Upper lobe of right lung (tissue), 1 donor: ENCODE data around the gene TDRKH. TPM values are rescaled to one million over a fixed set of nuclear protein-coding genes. Genes with fewer than 3 reads are reported as not detected.
"Not testable (repeated sequence)": the region's sequence is repeated elsewhere in the genome, so short reads cannot be mapped to it uniquely, and the experiment has no call there.

Experiments used
- ATAC-seq: fragments of 200-7000 bp; cut with Tn5 transposase; one replicate; pipeline ENCODE4 v1.9.1; 2020; ENCODE audit warnings: mild to moderate bottlenecking, moderate library complexity
- DNase-seq: peaks from one replicate; pipeline ENCODE4 v3.0.0-alpha.2; 2020
- H3K27ac ChIP-seq: fragments of 200-600 bp; one replicate; pipeline ENCODE4 v1.8.0; 2022
- H3K27me3 ChIP-seq: fragments of 200-600 bp; one replicate; pipeline ENCODE4 v1.8.0; 2022; ENCODE audit warnings: mild to moderate bottlenecking
- H3K36me3 ChIP-seq: fragments of 200-600 bp; one replicate; pipeline ENCODE4 v1.8.0; 2022
- H3K4me1 ChIP-seq: fragments of 200-600 bp; one replicate; pipeline ENCODE4 v1.8.0; 2022
- H3K4me3 ChIP-seq: fragments of 200-600 bp; one replicate; pipeline ENCODE4 v1.8.0; 2022; ENCODE audit warnings: mild to moderate bottlenecking
- H3K9me3 ChIP-seq: fragments of 200-600 bp; one replicate; pipeline ENCODE4 v1.8.0; 2022
- CTCF ChIP-seq: fragments of 200-600 bp; IDR thresholded peaks from one replicate; pipeline ENCODE4 v1.8.0; 2022; ENCODE audit warnings: antibody characterized with exemption
- intact Hi-C: fragments of 100-400 bp; cut with DNase I; formaldehyde crosslinking; loops from one replicate; pipeline ENCODE4 v1.11.0; 2022
- total RNA-seq: library from RNA; stranded (reverse); fragmentation: NEBNext Ultra II Directional; extraction: Animal tissue kit (Norgen Biotek cat#: 25700); gene quantifications from one replicate; pipeline ENCODE4 v1.2.1, GENCODE V29; 2021
- donor health status: DM: no; HTN: yes; CAD: no; lungs with severe emphysema.

TDRKH gene
- total RNA-seq, 1 donor from 2014 or later: 12.8 TPM

GRCh38 chr1:151776665-151777062, 13.6 kb downstream of the TDRKH start:
- DNase-seq (no peak), ATAC-seq (no peak)
- Histone ChIP-seq H3K4me1 (no peaks in the 10 kb centered on the region), H3K9me3 (no peaks in the 10 kb centered on the region), H3K36me3 (peaks cover 34% of the 10 kb centered on the region), H3K27ac (no peak overlapping the region), H3K4me3 (no peak overlapping the region), H3K27me3 (no peaks in the 10 kb centered on the region)
- intact Hi-C loops: no loop called here
- no peak for TF ChIP-seq CTCF

- Histone ChIP-seq H3K4me3 (no peak overlapping the region), H3K36me3 (peaks cover 31% of the 10 kb centered on the region), H3K9me3 (no peaks in the 10 kb centered on the region), H3K27ac (no peak overlapping the region), H3K4me1 (no peaks in the 10 kb centered on the region), H3K27me3 (no peaks in the 10 kb centered on the region)
- intact Hi-C loops: no loop called here
- no peak for ATAC-seq
- no peak for TF ChIP-seq CTCF
- DNase-seq: no peak
Measured at GRCh38 chr1:151775894-151776664, 14.2 kb downstream of the TDRKH start.

DNA sequence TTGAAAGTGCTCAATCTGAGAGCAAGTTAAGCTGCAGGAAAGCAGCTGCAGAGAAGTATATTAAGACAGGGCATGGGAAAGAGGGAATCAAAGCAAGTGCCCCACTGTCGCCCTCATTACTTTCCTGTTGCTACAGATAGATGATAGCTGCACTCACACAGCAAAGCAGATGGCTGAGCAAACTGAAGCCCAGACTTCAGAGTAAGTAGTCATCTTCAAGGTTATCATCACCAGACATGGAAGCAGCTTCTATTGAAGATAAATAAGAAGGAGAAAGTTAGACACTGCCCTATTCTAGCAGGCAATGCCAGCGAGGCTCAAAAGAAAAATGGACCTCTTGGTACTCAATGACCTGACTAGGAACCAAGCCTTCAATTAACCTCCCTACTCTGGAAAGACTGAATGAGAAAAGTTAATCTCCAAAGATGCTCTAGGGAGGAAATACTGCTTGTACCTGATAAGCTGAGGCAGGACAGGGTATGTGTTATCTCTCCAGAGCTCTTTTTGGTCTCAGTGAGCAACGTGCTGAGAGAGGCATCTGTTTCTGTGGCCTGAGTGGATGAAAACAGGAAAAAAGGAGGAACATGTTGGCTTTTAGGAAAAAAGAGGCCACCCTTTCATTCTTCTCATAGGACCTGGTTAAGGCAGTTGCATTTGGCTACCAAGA, 15.9 kb downstream of the TDRKH start:
- H3K27me3 ChIP-seq: no peaks in the 10 kb centered on the region
- peaks cover 27% of the 10 kb centered on the region for H3K36me3 ChIP-seq
- intact Hi-C loops: no loop called here
- no peaks in the 10 kb centered on the region for H3K9me3 ChIP-seq
- ATAC-seq (no peak), DNase-seq (no peak)
- H3K4me3 ChIP-seq: no peak overlapping the region
- H3K4me1 ChIP-seq: no peaks in the 10 kb centered on the region
- no peak for TF ChIP-seq CTCF
- H3K27ac ChIP-seq: no peak overlapping the region

GRCh38 chr1:151773702-151774101, 16.6 kb downstream of the TDRKH start:
- H3K27me3 ChIP-seq: no peaks in the 10 kb centered on the region
- intact Hi-C loops: no loop called here
- ATAC-seq: peak; percentile 29
- no peaks in the 10 kb centered on the region for H3K9me3 ChIP-seq
- no peak for DNase-seq
- no peak overlapping the region for H3K4me3 ChIP-seq
- no peak for TF ChIP-seq CTCF
- no peak overlapping the region for H3K27ac ChIP-seq
- no peaks in the 10 kb centered on the region for H3K4me1 ChIP-seq
- peaks cover 27% of the 10 kb centered on the region for H3K36me3 ChIP-seq

DNA sequence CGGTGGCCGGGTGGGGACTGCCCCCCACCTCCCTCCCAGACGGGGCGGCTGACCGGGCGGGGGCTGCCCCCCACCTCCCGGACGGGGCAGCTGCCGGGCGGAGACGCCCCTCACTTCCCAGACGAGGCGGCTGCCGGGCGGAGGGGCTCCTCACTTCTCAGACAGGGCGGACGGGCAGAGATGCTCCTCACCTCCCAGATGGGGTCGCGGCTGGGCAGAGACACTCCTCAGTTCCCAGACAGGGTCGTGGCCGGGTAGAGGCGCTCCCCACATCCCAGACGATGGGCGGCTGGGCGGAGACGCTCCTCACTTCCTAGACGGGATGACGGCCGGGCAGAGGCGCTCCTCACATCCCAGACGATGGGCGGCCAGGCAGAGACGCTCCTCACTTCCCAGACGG, 21.0 kb downstream of the TDRKH start:
- DNase-seq: peak; percentile 64
- H3K4me1 ChIP-seq, ATAC-seq, H3K27ac ChIP-seq, H3K9me3 ChIP-seq, H3K27me3 ChIP-seq, H3K4me3 ChIP-seq, H3K36me3 ChIP-seq, intact Hi-C loops: not testable (repeated sequence)

DNA sequence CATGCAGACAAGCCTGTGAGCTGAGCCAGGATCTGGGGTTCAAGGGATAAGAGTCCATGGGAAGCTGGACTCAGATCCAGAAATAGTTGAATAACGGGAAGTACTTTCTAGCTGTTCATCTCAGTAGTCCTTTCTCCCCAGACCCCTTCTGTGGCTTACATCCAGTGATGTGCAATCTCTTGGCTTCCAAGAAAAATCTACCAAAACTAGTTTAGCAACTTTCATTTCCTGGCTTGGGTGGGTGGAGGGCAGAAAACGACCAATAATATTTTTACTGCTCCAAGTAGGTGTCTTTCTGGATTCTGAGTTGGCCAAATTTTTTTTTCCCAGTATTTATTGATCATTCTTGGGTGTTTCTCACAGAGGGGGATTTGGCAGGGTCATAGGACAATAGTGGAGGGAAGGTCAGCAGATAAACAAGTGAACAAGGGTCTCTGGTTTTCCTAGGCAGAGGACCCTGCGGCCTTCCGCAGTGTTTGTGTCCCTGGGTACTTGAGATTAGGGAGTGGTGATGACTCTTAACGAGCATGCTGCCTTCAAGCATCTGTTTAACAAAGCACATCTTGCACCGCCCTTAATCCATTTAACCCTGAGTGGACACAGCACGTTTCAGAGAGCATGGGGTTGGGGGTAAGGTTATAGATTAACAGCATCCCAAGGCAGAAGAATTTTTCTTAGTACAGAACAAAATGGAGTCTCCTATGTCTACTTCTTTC, 21.8 kb downstream of the TDRKH start:
- intact Hi-C loops: not testable (repeated sequence)
- peak overlapping the region; percentile 70 for H3K27ac ChIP-seq

More for the DNA sequence above, 21.8 kb downstream of the TDRKH start:
- not testable (repeated sequence) for H3K36me3 ChIP-seq, DNase-seq, H3K27me3 ChIP-seq, H3K4me3 ChIP-seq, H3K9me3 ChIP-seq, H3K4me1 ChIP-seq
- peak; percentile 49 for ATAC-seq
